Pancreas (tissue), 10 donors: ENCODE data around the gene KLHL17. TPM values are rescaled to one million over a fixed set of nuclear protein-coding genes. Genes with fewer than 3 reads are reported as not detected.
A peak's percentile ranks its signal among the peaks of the same experiment; 100 is the strongest.
"Not testable (repeated sequence)": the region's sequence is repeated elsewhere in the genome, so short reads cannot be mapped to it uniquely, and the experiment has no call there.

Experiments
- ATAC-seq, 4 donors: fragments of 200-7000 bp; cut with Tn5 transposase; one replicate each; pipeline versions ENCODE4 v1.8.0 to v1.9.1; 2020; ENCODE audit warnings: mild to moderate bottlenecking in 4 of 4, moderate library complexity in 4 of 4
- DNase-seq, 6 donors: peaks; one replicate each; pipeline ENCODE4 v3.0.0-alpha.2; 2020
- FAIRE-seq: peaks from 2 replicates; lab custom pipeline; 2012; peaks lifted over from hg19 to GRCh38; lab: Jason Lieb, UNC
- H3K27ac ChIP-seq, 4 donors: fragments of 200-600 bp; sonication (generic); 1 replicate in 3 of 4; 2 replicates in 1 of 4; pipeline versions ENCODE4 v1.5.0 to v1.8.0; 2020
- H3K27me3 ChIP-seq, 4 donors: fragments of 200-600 bp; one replicate each; pipeline ENCODE4 v1.8.0; 2021
- H3K36me3 ChIP-seq, 3 donors: fragments of 200-600 bp; sonication (generic) in 1 of 3; one replicate each; pipeline versions ENCODE4 v1.5.0 to v1.8.0; 2020 to 2021
- H3K4me1 ChIP-seq, 3 donors: fragments of 200-600 bp; one replicate each; pipeline ENCODE4 v1.8.0; 2021
- H3K4me3 ChIP-seq, 4 donors: fragments of 200-600 bp; sonication (generic) in 2 of 4; one replicate each; pipeline versions ENCODE4 v1.5.0 to v1.8.0; 2020 to 2021
- H3K9me3 ChIP-seq, 4 donors: fragments of 200-600 bp; one replicate each; pipeline ENCODE4 v1.8.0; 2021
- WGBS, 2 donors: extraction: QIAGEN DNeasy Blood & Tissue Kit; methylation state at CpG; one replicate each; pipeline ENCODE4 v1.1.7; 2013; 5-methylcytosine and 5-hydroxymethylcytosine counted together
- intact Hi-C, 3 donors: fragments of 100-400 bp; cut with DNase I; formaldehyde crosslinking; loops; one replicate each; pipeline versions ENCODE4 v1.11.1 to v1.14.2; 2022
- polyA plus RNA-seq, 2 donors: library from polyadenylated mRNA; stranded (reverse); fragments of 200-250 nt; gene quantifications; one replicate each; pipeline ENCODE4 v1.2.3, GENCODE V29; 2013
- total RNA-seq, 6 donors: library from RNA; stranded (reverse); fragmentation: NEBNext Ultra II Directional in 4 of 6; extraction: Animal tissue kit (Norgen Biotek cat#: 25700) in 4 of 6; gene quantifications; one replicate each; pipeline versions ENCODE4 v1.2.1 to v1.2.4, GENCODE V29; 2021 to 2023
- TF ChIP-seq, protein P1 (sequence below), 4 donors: fragments of 200-600 bp; sonication (generic) in 3 of 4; IDR thresholded peaks; one replicate each; pipeline versions ENCODE4 v1.5.0 to v1.8.0; 2021; ENCODE audit warnings: antibody characterized with exemption in 4 of 4
- donor health status: healthy with polysubstance abuse.
- donor health status: DM: no; HTN: no; CAD: no; lungs with moderate emphysema.
- donor health status: DM: no; HTN: no; CAD: no.
- donor health status: control.
- donor health status: control.
- donor health status: Bipolar disorder and iron deficiency.
- donor health status: DM: yes; HTN: yes; CAD: no.
- donor health status: DM: no; HTN: no; CAD: no.
- donor health status: DM: no; HTN: no; CAD: no.
- donor health status: DM: yes; HTN: yes; CAD: no.

Gene KLHL17
- total and polyA plus RNA-seq, 8 donors, result 3.1 to 24.1 (median 6.2) TPM

DNA sequence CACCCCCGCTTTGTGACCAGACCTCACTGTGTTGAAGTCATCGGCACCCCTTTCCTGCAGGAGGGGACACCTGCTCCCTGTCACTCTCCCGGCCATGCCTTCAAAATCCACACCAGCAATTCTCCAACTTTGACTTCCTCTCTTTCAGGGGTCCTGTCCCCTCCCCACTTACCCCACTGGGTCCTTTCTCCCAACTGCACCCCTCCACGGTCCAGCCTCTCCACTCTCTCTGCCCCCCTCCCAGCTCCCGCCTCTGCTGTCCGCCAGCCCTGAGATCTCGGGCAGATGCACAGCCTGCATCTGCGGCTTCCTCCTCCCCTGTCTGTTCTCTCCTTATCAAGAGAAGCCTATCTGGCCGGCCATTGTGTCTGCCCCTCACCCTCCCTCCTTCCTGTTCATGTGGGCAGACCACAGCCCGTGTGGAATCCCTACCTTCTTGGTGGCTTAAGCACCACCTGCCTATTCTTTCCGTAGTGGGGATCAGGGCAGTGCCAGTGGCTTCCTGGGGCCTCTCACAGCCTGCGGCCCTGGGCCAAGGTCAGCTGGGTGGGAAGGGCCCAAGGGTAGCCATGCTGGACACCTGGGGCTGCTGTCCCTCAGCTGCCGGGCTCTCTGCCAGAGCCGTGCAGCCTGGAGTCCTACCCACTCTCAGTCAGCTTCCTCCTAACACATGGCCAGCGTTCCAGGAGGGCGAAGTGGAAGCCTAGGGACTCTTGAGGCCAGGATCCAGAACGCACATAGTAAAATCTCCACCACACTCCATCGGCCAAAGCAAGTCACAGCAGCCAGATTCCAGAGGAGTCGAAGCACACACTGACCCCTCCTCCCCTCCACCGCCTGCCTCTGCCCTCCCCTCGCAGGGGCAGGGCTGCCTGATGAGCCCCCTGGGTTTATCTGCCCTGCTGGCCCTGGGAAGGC, 44.7 kb downstream of the KLHL17 start:
- no peaks in the 10 kb centered on the region for H3K9me3 ChIP-seq
- 25 to 27% methylated on average over 21 of the region's 21 CpGs for WGBS, 2 donors
- no peaks in the 10 kb centered on the region for H3K36me3 ChIP-seq
- H3K27ac ChIP-seq, result peak overlapping the region; percentile 34 to 70 (median 65)
- no peak overlapping the region for H3K4me3 ChIP-seq
- peak; percentile 41 to 76 (median 64) for ATAC-seq
- no peak for FAIRE-seq
- DNase-seq, result peak; percentile 69 to 89 (median 74)
- intact Hi-C loops, result no loop called here
- peaks cover 9 to 17% (median 10%) of the 10 kb centered on the region in 3 donors for H3K4me1 ChIP-seq
- TF ChIP-seq, protein P1, sequence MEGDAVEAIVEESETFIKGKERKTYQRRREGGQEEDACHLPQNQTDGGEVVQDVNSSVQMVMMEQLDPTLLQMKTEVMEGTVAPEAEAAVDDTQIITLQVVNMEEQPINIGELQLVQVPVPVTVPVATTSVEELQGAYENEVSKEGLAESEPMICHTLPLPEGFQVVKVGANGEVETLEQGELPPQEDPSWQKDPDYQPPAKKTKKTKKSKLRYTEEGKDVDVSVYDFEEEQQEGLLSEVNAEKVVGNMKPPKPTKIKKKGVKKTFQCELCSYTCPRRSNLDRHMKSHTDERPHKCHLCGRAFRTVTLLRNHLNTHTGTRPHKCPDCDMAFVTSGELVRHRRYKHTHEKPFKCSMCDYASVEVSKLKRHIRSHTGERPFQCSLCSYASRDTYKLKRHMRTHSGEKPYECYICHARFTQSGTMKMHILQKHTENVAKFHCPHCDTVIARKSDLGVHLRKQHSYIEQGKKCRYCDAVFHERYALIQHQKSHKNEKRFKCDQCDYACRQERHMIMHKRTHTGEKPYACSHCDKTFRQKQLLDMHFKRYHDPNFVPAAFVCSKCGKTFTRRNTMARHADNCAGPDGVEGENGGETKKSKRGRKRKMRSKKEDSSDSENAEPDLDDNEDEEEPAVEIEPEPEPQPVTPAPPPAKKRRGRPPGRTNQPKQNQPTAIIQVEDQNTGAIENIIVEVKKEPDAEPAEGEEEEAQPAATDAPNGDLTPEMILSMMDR (IDR thresholded peaks at IDR 0.05), result no peak
- no peaks in the 10 kb centered on the region for H3K27me3 ChIP-seq

DNA sequence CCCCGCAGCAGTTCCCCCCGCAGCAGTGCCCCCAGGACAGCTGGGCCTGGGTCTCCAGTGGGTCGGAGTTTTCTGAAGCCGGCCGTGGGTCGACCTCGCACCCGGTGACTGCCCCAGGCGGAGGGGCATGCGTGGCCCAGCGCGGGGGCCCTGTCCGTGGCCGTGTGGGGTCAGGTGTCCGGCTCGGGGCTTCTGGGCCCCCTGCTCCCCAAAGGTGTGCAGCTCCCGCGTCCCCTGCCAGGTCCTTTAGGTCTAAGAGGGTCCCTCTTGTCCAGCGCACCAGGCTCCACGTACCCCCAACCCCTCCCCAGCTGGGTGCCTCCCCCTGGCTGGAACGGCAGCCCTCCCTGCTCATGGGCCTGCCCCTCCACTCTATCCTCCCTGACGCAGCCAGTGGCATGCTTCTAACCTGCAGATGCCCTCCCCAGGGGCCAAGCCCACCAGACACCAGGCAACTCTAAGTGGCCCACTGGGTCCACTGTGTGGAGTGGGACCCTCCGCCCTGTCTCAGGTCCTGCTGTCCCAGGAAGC, 45.5 kb downstream of the KLHL17 start:
- intact Hi-C loops, result no loop called here
- TF ChIP-seq, protein P1 (IDR thresholded peaks at IDR 0.05), result no peak
- H3K27ac ChIP-seq, result peak overlapping the region in 3 of 4 donors; percentile 62 to 70 (median 68)
- 47 to 56% methylated on average over 23 of the region's 23 CpGs for WGBS, 2 donors
- H3K9me3 ChIP-seq, result no peaks in the 10 kb centered on the region
- ATAC-seq, result no peak
- FAIRE-seq, result no peak
- H3K4me1 ChIP-seq, result peaks cover 9 to 17% (median 10%) of the 10 kb centered on the region in 3 donors
- H3K4me3 ChIP-seq, result no peak overlapping the region
- H3K36me3 ChIP-seq, result no peaks in the 10 kb centered on the region
- peak; percentile 6 to 79 (median 34) for DNase-seq
- H3K27me3 ChIP-seq, result no peaks in the 10 kb centered on the region

DNA sequence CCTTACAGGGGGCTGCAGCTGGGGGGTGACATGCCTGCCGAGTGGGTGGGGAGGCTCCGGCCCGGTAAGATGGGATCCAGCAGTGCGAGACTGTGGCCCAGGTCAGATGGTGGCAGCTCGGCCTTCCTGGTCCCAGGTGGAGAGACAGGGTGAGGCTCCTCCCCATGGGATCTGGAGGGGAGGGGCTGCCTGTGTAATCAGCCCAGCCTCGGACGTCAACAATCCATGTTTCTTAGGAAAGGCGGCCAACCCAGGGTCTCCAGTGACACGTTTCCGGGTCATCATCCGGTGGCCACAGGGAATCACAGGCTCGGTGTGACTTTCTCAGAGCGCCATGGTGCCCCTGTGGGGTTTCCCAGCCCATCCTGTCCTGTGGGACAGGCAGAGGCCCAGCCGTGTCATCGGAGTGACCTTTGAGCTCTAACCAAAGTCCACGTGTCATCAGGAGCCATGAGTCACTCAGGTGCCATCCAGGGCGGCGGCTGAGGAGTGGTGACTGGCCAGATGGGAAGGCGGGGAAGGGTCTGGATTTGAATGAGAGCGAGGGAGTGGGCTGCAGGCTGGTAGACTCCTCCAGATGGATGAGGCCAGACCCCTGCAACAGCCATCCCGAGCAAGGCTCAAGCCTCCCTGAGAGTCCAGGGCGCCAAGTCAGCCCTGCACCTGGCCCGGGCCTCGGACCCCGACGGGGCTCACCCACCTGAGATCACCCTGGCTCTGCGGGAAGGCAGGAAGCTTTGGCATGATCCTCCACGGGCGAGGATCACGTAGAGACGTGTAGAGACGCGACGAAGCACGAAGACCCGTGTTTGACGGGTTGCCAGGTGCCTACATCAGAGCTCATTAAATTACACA, 46.1 kb downstream of the KLHL17 start:
- ATAC-seq (peak in 1 of 4 donors; percentile 7), FAIRE-seq (no peak), DNase-seq (peak in 5 of 6 donors; percentile 5 to 72 (median 21))
- TF ChIP-seq, protein P1 (IDR thresholded peaks at IDR 0.05), result no peak
- Histone ChIP-seq H3K4me3 (no peak overlapping the region), H3K27ac (no peak overlapping the region), H3K36me3 (no peaks in the 10 kb centered on the region), H3K9me3 (no peaks in the 10 kb centered on the region), H3K27me3 (no peaks in the 10 kb centered on the region), H3K4me1 (peaks cover 9 to 17% (median 10%) of the 10 kb centered on the region in 3 donors)
- intact Hi-C loops, result no loop called here
- 76 to 77% methylated on average over 37 of the region's 37 CpGs for WGBS, 2 donors

DNA sequence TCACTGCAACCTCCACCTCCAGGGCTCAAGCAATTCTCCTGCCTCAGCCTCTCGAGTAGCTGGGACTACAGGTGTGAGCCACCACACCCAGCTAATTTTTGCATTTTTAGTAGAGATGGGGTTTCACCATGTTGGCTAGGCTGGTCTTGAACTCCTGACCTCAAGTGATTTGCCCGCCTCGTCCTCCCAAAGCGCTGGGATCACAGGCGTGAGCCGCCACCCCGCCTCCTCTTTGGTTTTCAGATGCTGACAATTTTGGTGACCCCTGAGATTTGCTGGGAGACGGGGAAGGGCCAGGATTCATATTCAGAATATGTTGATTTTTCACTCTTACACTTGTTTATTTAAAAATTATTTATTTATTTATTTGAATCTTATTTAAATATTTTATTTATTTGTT, 49.7 kb downstream of the KLHL17 start:
- H3K36me3 ChIP-seq, ATAC-seq, H3K9me3 ChIP-seq, H3K27me3 ChIP-seq, DNase-seq, intact Hi-C loops, H3K4me3 ChIP-seq, H3K27ac ChIP-seq, FAIRE-seq: not testable (repeated sequence)
- 86 to 88% methylated on average over 8 of the region's 8 CpGs for WGBS, 2 donors
- H3K4me1 ChIP-seq, result peaks cover 4 to 12% (median 8%) of the 10 kb centered on the region in 3 donors
